Activated CD8-positive, alpha-beta T cell treated with anti-CD3 and anti-CD28 coated beads for 36 hours (primary cell): Measurements from ENCODE around the gene WAPL. TPM values are rescaled to one million over a fixed set of nuclear protein-coding genes. Genes with fewer than 3 reads are reported as not detected.

Experiments
- ATAC-seq: fragments of 200-7000 bp; cut with Tn5 transposase; one replicate; pipeline ENCODE4 v1.10.0; 2021; ENCODE audit warnings: mild to moderate bottlenecking, moderate library complexity
- CTCF ChIA-PET: fragments of 350-600 bp; sonication (Branson Sonifier 250); formaldehyde crosslinking; loops from one replicate; lab custom pipeline; 2021; ENCODE audit warnings: antibody characterized with exemption; lab: Charles Lee
- POLR2A ChIA-PET: fragments of 350-600 bp; sonication (Branson Sonifier 250); formaldehyde crosslinking; loops from one replicate; lab custom pipeline; 2021; ENCODE audit warnings: antibody characterized with exemption; lab: Charles Lee
- DNase-seq: peaks from one replicate; pipeline ENCODE4 v3.0.0-alpha.2; 2020
- H3K27ac Mint-ChIP-seq: one replicate; pipeline ENCODE4 v1.8.0; 2021; ENCODE audit warnings: mild to moderate bottlenecking, mixed read lengths
- H3K27me3 Mint-ChIP-seq: one replicate; pipeline ENCODE4 v1.8.0; 2021; ENCODE audit warnings: mixed read lengths
- H3K36me3 Mint-ChIP-seq: one replicate; pipeline ENCODE4 v1.8.0; 2021; ENCODE audit warnings: low read depth, mixed read lengths
- H3K4me1 Mint-ChIP-seq: one replicate; pipeline ENCODE4 v1.8.0; 2021; ENCODE audit warnings: low read depth, mixed read lengths
- H3K4me3 Mint-ChIP-seq: one replicate; pipeline ENCODE4 v1.8.0; 2021; ENCODE audit warnings: mild to moderate bottlenecking, moderate library complexity, mixed read lengths
- H3K9me3 Mint-ChIP-seq: one replicate; pipeline ENCODE4 v1.8.0; 2021; ENCODE audit warnings: mixed read lengths
- CTCF ChIP-seq: fragments of 200-600 bp; IDR thresholded peaks from one replicate; pipeline ENCODE4 v1.8.0; 2022; ENCODE audit warnings: antibody characterized with exemption, mild to moderate bottlenecking
- intact Hi-C: fragments of 100-400 bp; cut with micrococcal nuclease; formaldehyde crosslinking; loops from one replicate; pipeline ENCODE4 v1.10.0; 2022
- total RNA-seq, 2 experiments: library from RNA; stranded (reverse); gene quantifications; one replicate each; pipeline ENCODE4 v1.2.3, GENCODE V29; 2021

The WAPL gene
- total RNA-seq, 2 experiments from 2014 or later: 40.9 to 42.0 TPM

GRCh38 chr10:86449926-86450558 is 71.5 kb downstream of the WAPL start:
- no peak for ATAC-seq
- no peaks in the 10 kb centered on the region for H3K27me3 Mint-ChIP-seq
- no peaks in the 10 kb centered on the region for H3K9me3 Mint-ChIP-seq
- peaks cover 59% of the 10 kb centered on the region for H3K36me3 Mint-ChIP-seq
- TF ChIP-seq CTCF: no peak
- H3K27ac Mint-ChIP-seq: peak overlapping the region; percentile 62
- DNase-seq: no peak
- no peak overlapping the region for H3K4me3 Mint-ChIP-seq
- CTCF ChIA-PET: no interaction called here
- intact Hi-C loops: loop anchor here (10.0 kb wide), 1 partner anchor 55 kb away; no protein-coding TSS in a partner anchor
- POLR2A ChIA-PET: no interaction called here
- peaks cover 30% of the 10 kb centered on the region for H3K4me1 Mint-ChIP-seq

- Mint-ChIP-seq H3K9me3 (no peaks in the 10 kb centered on the region), H3K27ac (peak overlapping the region; percentile 51), H3K4me1 (peaks cover 30% of the 10 kb centered on the region), H3K27me3 (no peaks in the 10 kb centered on the region), H3K36me3 (peaks cover 64% of the 10 kb centered on the region), H3K4me3 (no peak overlapping the region)
- DNase-seq (no peak), ATAC-seq (no peak)
- CTCF ChIA-PET: interaction anchor here (4.2 kb wide), 1 partner anchor 47 kb away, joined by 18 read pairs; no protein-coding TSS in a partner anchor
- TF ChIP-seq CTCF: no peak
- POLR2A ChIA-PET: interaction anchor here (1.4 kb wide), 1 partner anchor 9 kb away, joined by 3 read pairs; no protein-coding TSS in a partner anchor
- intact Hi-C loops: loop anchor here (10.0 kb wide), 1 partner anchor 53 kb away; no protein-coding TSS in a partner anchor
Observed at GRCh38 chr10:86447432-86447831, 74.2 kb downstream of the WAPL start.

GRCh38 chr10:86446987-86447386 is 74.6 kb downstream of the WAPL start:
- intact Hi-C loops: loop anchor here (10.0 kb wide), 1 partner anchor 52 kb away; no protein-coding TSS in a partner anchor
- ATAC-seq (peak; percentile 34), DNase-seq (no peak)
- Mint-ChIP-seq H3K27me3 (no peaks in the 10 kb centered on the region), H3K4me1 (peaks cover 30% of the 10 kb centered on the region), H3K9me3 (no peaks in the 10 kb centered on the region), H3K36me3 (peaks cover 66% of the 10 kb centered on the region), H3K4me3 (no peak overlapping the region), H3K27ac (peak overlapping the region; percentile 51)
- TF ChIP-seq CTCF: no peak
- ChIA-PET CTCF (interaction anchor here (4.2 kb wide), 1 partner anchor 47 kb away, joined by 18 read pairs; no protein-coding TSS in a partner anchor), POLR2A (interaction anchor here (1.4 kb wide), 2 partner anchors 10 to 47 kb away, joined by 3 to 5 read pairs; no protein-coding TSS in a partner anchor)

- ChIA-PET CTCF (interaction anchor here (4.2 kb wide), 1 partner anchor 46 kb away, joined by 18 read pairs; no protein-coding TSS in a partner anchor), POLR2A (interaction anchor here (1.4 kb wide), 2 partner anchors 10 to 46 kb away, joined by 3 to 5 read pairs; no protein-coding TSS in a partner anchor)
- no peak overlapping the region for H3K4me3 Mint-ChIP-seq
- H3K27ac Mint-ChIP-seq: peak overlapping the region; percentile 58
- no peaks in the 10 kb centered on the region for H3K9me3 Mint-ChIP-seq
- peaks cover 67% of the 10 kb centered on the region for H3K36me3 Mint-ChIP-seq
- no peak for ATAC-seq
- no peak for DNase-seq
- H3K27me3 Mint-ChIP-seq: no peaks in the 10 kb centered on the region
- H3K4me1 Mint-ChIP-seq: peaks cover 35% of the 10 kb centered on the region
- intact Hi-C loops: loop anchor here (10.0 kb wide), 1 partner anchor 52 kb away; no protein-coding TSS in a partner anchor
- TF ChIP-seq CTCF: no peak
Observed at GRCh38 chr10:86446440-86446839, 75.2 kb downstream of the WAPL start.

GRCh38 chr10:86443936-86444335 is 77.7 kb downstream of the WAPL start:
- TF ChIP-seq CTCF: no peak
- H3K27me3 Mint-ChIP-seq: no peaks in the 10 kb centered on the region
- no peak overlapping the region for H3K4me3 Mint-ChIP-seq
- CTCF ChIA-PET: no interaction called here
- no peak for DNase-seq
- H3K36me3 Mint-ChIP-seq: peaks cover 70% of the 10 kb centered on the region
- intact Hi-C loops: loop anchor here (10.0 kb wide), 1 partner anchor 49 kb away; no protein-coding TSS in a partner anchor
- H3K9me3 Mint-ChIP-seq: no peaks in the 10 kb centered on the region
- POLR2A ChIA-PET: no interaction called here
- peak overlapping the region; percentile 21 for H3K27ac Mint-ChIP-seq
- ATAC-seq: no peak
- H3K4me1 Mint-ChIP-seq: peaks cover 37% of the 10 kb centered on the region
